IPS-20b (cell line): ENCODE results near the gene GIGYF1.
A peak's percentile ranks its signal among the peaks of the same experiment; 100 is the strongest.
"Not testable (repeated sequence)": the region's sequence is repeated elsewhere in the genome, so short reads cannot be mapped to it uniquely, and the experiment has no call there.

Experiments used
- H3K27ac ChIP-seq: one replicate; pipeline ENCODE4 v1.5.1; 2013; ENCODE audit warnings: low read length
- H3K27me3 ChIP-seq: 2 replicates; pipeline ENCODE4 v1.6.1; 2013; ENCODE audit warnings: mild to moderate bottlenecking, low read length, inconsistent platforms; ENCODE audit not compliant: insufficient read depth
- H3K36me3 ChIP-seq: 2 replicates; pipeline ENCODE4 v1.6.1; 2013; ENCODE audit warnings: low read depth, mild to moderate bottlenecking, inconsistent platforms, low read length, moderate library complexity; ENCODE audit not compliant: insufficient read depth
- H3K4me1 ChIP-seq: 2 replicates; pipeline ENCODE4 v1.6.1; 2013; ENCODE audit warnings: mild to moderate bottlenecking, control low read depth, inconsistent platforms, low read length, moderate library complexity; ENCODE audit not compliant: insufficient read depth
- H3K4me3 ChIP-seq: 2 replicates; pipeline ENCODE4 v1.5.1; 2013; ENCODE audit warnings: mild to moderate bottlenecking, low read length, inconsistent platforms
- H3K9ac ChIP-seq: 2 replicates; pipeline ENCODE4 v1.6.1; 2013; ENCODE audit warnings: low read depth, mild to moderate bottlenecking, inconsistent platforms, low read length, moderate library complexity
- H3K9me3 ChIP-seq: 2 replicates; pipeline ENCODE4 v1.6.1; 2013; ENCODE audit warnings: mild to moderate bottlenecking, low read depth, low read length, inconsistent platforms; ENCODE audit not compliant: insufficient read depth

GIGYF1 gene

GRCh38 chr7:100721505-100721812 lies 27.4 kb upstream of the GIGYF1 start:
- H3K27me3 ChIP-seq, result peaks cover 51% of the 10 kb centered on the region
- no peaks in the 10 kb centered on the region for H3K9me3 ChIP-seq
- H3K27ac ChIP-seq, result no peak overlapping the region
- no peaks in the 10 kb centered on the region for H3K36me3 ChIP-seq
- no peaks in the 10 kb centered on the region for H3K4me1 ChIP-seq
- H3K4me3 ChIP-seq, result no peak overlapping the region
- H3K9ac ChIP-seq, result no peak overlapping the region

DNA sequence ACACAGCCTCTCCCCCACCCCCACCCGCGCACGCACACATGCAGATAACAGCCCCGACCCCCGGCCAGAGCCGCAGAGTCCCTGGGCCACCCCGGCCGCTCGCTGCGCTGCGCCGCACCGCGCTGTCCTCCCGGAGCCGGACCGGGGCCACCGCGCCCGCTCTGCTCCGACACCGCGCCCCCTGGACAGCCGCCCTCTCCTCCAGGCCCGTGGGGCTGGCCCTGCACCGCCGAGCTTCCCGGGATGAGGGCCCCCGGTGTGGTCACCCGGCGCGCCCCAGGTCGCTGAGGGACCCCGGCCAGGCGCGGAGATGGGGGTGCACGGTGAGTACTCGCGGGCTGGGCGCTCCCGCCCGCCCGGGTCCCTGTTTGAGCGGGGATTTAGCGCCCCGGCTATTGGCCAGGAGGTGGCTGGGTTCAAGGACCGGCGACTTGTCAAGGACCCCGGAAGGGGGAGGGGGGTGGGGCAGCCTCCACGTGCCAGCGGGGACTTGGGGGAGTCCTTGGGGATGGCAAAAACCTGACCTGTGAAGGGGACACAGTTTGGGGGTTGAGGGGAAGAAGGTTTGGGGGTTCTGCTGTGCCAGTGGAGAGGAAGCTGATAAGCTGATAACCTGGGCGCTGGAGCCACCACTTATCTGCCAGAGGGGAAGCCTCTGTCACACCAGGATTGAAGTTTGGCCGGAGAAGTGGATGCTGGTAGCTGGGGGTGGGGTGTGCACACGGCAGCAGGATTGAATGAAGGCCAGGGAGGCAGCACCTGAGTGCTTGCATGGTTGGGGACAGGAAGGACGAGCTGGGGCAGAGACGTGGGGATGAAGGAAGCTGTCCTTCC lies 26.8 kb upstream of the GIGYF1 start:
- Histone ChIP-seq H3K36me3 (no peaks in the 10 kb centered on the region), H3K4me1 (no peaks in the 10 kb centered on the region), H3K27me3 (peaks cover 51% of the 10 kb centered on the region), H3K4me3 (peak overlapping the region; percentile 61; the same call in 1 of the 2 replicates), H3K9ac (no peak overlapping the region), H3K27ac (no peak overlapping the region), H3K9me3 (no peaks in the 10 kb centered on the region)

DNA sequence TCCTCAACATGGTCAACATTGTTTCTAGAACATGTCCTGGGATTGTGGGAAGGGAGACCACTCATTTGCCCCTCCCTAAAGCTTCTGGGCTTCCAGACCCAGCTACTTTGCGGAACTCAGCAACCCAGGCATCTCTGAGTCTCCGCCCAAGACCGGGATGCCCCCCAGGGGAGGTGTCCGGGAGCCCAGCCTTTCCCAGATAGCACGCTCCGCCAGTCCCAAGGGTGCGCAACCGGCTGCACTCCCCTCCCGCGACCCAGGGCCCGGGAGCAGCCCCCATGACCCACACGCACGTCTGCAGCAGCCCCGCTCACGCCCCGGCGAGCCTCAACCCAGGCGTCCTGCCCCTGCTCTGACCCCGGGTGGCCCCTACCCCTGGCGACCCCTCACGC lies 26.2 kb upstream of the GIGYF1 start, which contains the start of gene EPO:
EPO (plus strand) TSS at position 190 of the 392 bp plus-strand sequence. CDS start 513 bp downstream, outside the sequence.
- Histone ChIP-seq H3K27me3 (peaks cover 51% of the 10 kb centered on the region), H3K36me3 (no peaks in the 10 kb centered on the region), H3K9me3 (no peaks in the 10 kb centered on the region), H3K4me1 (no peaks in the 10 kb centered on the region), H3K4me3 (peak within 1 kb of the TSS; percentile 61), H3K9ac (no peak within 1 kb of the TSS), H3K27ac (no peak within 1 kb of the TSS)

DNA sequence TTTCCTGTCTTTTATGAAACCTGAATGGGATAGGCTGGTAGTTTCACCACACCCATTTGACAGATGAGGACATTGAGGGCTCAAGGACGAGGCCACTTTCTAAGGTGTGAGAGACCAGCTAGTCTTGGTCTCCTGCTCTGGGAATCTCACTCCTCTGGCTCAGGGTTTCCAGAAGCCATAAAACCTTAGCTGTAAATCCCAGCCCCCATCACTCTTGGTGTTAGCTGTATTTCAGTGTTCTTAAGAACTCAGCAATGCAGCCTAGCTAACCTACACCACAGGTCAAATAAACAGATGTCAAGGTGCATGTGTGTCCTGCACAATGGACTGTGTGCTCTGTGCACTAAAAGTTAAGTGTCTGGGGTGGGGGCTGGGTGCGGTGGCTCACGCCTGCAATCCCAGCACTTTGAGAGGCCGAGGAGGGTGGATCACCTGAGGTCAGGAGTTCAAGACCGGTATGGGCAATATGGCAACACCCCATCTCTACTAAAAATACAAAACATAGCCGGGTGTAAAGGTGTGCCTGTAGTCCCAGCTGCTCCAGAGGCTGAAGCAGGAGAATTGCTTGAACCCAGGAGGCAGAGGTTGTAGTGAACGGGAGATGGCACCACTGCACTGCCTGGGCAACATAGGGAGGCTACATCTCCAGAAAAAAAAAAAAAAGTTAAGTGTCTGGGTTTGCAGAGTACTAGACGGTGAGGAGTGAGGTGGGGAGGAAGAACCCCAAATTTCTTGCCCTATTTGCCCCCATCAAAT lies 25.7 kb upstream of the GIGYF1 start:
- Histone ChIP-seq H3K27me3 (peaks cover 51% of the 10 kb centered on the region), H3K36me3 (no peaks in the 10 kb centered on the region), H3K4me3 (peak overlapping the region; percentile 61), H3K4me1 (no peaks in the 10 kb centered on the region), H3K9ac (no peak overlapping the region), H3K27ac (no peak overlapping the region), H3K9me3 (no peaks in the 10 kb centered on the region)

GRCh38 chr7:100717073-100717472 lies 23.0 kb upstream of the GIGYF1 start:
- not testable (repeated sequence) for H3K36me3 ChIP-seq, H3K27ac ChIP-seq, H3K9ac ChIP-seq, H3K9me3 ChIP-seq, H3K4me3 ChIP-seq, H3K4me1 ChIP-seq
- H3K27me3 ChIP-seq, result peaks cover 32% of the 10 kb centered on the region

- Histone ChIP-seq H3K9me3 (no peaks in the 10 kb centered on the region), H3K27me3 (peaks cover 8% of the 10 kb centered on the region), H3K9ac (no peak overlapping the region), H3K4me1 (no peaks in the 10 kb centered on the region), H3K27ac (no peak overlapping the region), H3K4me3 (no peak overlapping the region), H3K36me3 (no peaks in the 10 kb centered on the region)
These were observed 20.7 kb upstream of the GIGYF1 start for GRCh38 chr7:100714725-100715124.

DNA sequence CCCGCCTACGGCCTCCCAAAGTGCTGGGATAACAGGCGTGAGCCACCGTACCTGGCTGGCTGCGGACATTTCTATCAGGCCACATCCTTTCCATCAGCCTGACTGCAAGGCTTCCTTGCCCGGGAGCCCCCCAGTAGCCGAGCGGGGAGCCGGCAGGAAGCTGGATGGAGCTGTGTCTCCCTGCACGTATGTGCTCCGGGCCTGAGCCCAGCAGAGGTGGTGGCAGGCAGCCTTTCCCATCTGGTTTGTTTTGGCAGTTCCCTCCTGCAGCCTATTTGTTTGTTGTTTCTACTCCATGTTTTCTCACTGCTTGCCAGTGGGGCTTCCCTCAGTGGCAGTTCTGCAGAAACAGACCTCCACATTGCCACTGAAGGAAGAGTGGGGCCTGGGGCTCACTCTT lies 17.3 kb upstream of the GIGYF1 start:
- no peaks in the 10 kb centered on the region for H3K9me3 ChIP-seq
- H3K9ac ChIP-seq, result no peak overlapping the region
- no peaks in the 10 kb centered on the region for H3K27me3 ChIP-seq
- peaks cover 5% of the 10 kb centered on the region; the same call in 1 of the 2 replicates for H3K4me1 ChIP-seq
- H3K4me3 ChIP-seq, result no peak overlapping the region
- no peak overlapping the region for H3K27ac ChIP-seq
- H3K36me3 ChIP-seq, result peaks cover 18% of the 10 kb centered on the region

GRCh38 chr7:100710452-100710851 lies 16.4 kb upstream of the GIGYF1 start:
- Histone ChIP-seq H3K36me3 (peaks cover 18% of the 10 kb centered on the region), H3K4me3 (no peak overlapping the region), H3K9me3 (no peaks in the 10 kb centered on the region), H3K27ac (no peak overlapping the region), H3K27me3 (no peaks in the 10 kb centered on the region), H3K4me1 (peaks cover 5% of the 10 kb centered on the region; the same call in 1 of the 2 replicates), H3K9ac (no peak overlapping the region)

- no peaks in the 10 kb centered on the region for H3K9me3 ChIP-seq
- no peak overlapping the region for H3K27ac ChIP-seq
- H3K36me3 ChIP-seq, result peaks cover 18% of the 10 kb centered on the region
- no peak overlapping the region for H3K4me3 ChIP-seq
- H3K4me1 ChIP-seq, result peaks cover 5% of the 10 kb centered on the region; the same call in 1 of the 2 replicates
- H3K9ac ChIP-seq, result no peak overlapping the region
- H3K27me3 ChIP-seq, result no peaks in the 10 kb centered on the region
These were observed 14.3 kb upstream of the GIGYF1 start for GRCh38 chr7:100708395-100708794.

- no peaks in the 10 kb centered on the region for H3K9me3 ChIP-seq
- peaks cover 5% of the 10 kb centered on the region; the same call in 1 of the 2 replicates for H3K4me1 ChIP-seq
- H3K9ac ChIP-seq, result peak overlapping the region; percentile 99
- H3K27ac ChIP-seq, result no peak overlapping the region
- peaks cover 18% of the 10 kb centered on the region for H3K36me3 ChIP-seq
- H3K27me3 ChIP-seq, result no peaks in the 10 kb centered on the region
- peak overlapping the region; percentile 97 for H3K4me3 ChIP-seq
These were observed 12.7 kb upstream of the GIGYF1 start for GRCh38 chr7:100706672-100707311.

GRCh38 chr7:100705753-100706671 lies 12.0 kb upstream of the GIGYF1 start, which contains the start of gene POP7:
Gene POP7 (plus strand): TSS chr7:100706121. CDS start chr7:100706831, 710 bp downstream.
- Histone ChIP-seq H3K27ac (peak within 1 kb of the TSS; percentile 87), H3K36me3 (peaks cover 18% of the 10 kb centered on the region), H3K9me3 (no peaks in the 10 kb centered on the region), H3K27me3 (no peaks in the 10 kb centered on the region), H3K4me3 (peak within 1 kb of the TSS; percentile 97), H3K4me1 (peaks cover 5% of the 10 kb centered on the region; the same call in 1 of the 2 replicates), H3K9ac (peak within 1 kb of the TSS; percentile 99)
